Endothelial cell of umbilical vein (primary cell): ENCODE measurements around the gene RYR1. TPM values are rescaled to one million over a fixed set of nuclear protein-coding genes. Genes with fewer than 3 reads are reported as not detected.

Experiments used
- BruUV-seq: library from RNA; stranded (reverse); fragments of 400-500 nt; replicated peaks from 2 replicates; lab custom pipeline; 2021; lab: Mats Ljungman, UMichigan
- CTCF ChIA-PET: fragments of 300-600, 350-600 bp; sonication (Branson Sonifier 250); formaldehyde crosslinking; loops from one replicate; lab custom pipeline; 2021; ENCODE audit warnings: antibody characterized with exemption, inconsistent platforms; lab: Charles Lee
- POLR2A ChIA-PET: fragments of 300-600, 350-600 bp; sonication (Branson Sonifier 250); formaldehyde crosslinking; loops from one replicate; lab custom pipeline; 2021; ENCODE audit warnings: antibody characterized with exemption, inconsistent platforms; lab: Charles Lee
- DNase-seq: peaks from one replicate; pipeline ENCODE4 v3.0.0-alpha.2; 2011; ENCODE audit warnings: low read depth, low spot score
- FAIRE-seq: peaks from 2 replicates; lab custom pipeline; 2011; peaks lifted over from hg19 to GRCh38; lab: Jason Lieb, UNC
- H2AFZ ChIP-seq: 2 replicates; pipeline ENCODE4 v1.6.0; 2012; ENCODE audit warnings: low read depth, low read length, control low read depth, inconsistent platforms
- H3K27ac ChIP-seq: 2 replicates; pipeline ENCODE4 v1.5.1; 2011; ENCODE audit warnings: low read depth, mild to moderate bottlenecking, control low read depth, low read length, moderate library complexity; ENCODE audit not compliant: insufficient read depth
- H3K27me3 ChIP-seq, 2 experiments: 2 replicates each; pipeline versions ENCODE4 v1.6.0 to v1.6.1; 2011; ENCODE audit warnings: low read length in 2 of 2, mixed read lengths in 1 of 2; ENCODE audit not compliant: control insufficient read depth in 2 of 2, insufficient read depth in 2 of 2
- H3K36me3 ChIP-seq, 2 experiments: 2 replicates in 1 of 2; 3 replicates in 1 of 2; pipeline ENCODE4 v1.5.1; 2011; ENCODE audit warnings: low read length in 2 of 2, mild to moderate bottlenecking in 1 of 2, moderate library complexity in 1 of 2; ENCODE audit not compliant: control insufficient read depth in 2 of 2, insufficient read depth in 2 of 2; ENCODE audit errors: extremely low read depth in 1 of 2
- H3K4me1 ChIP-seq: 3 replicates; pipeline ENCODE4 v1.5.1; 2011; ENCODE audit warnings: mild to moderate bottlenecking, low read length; ENCODE audit not compliant: control insufficient read depth, insufficient read depth; ENCODE audit errors: extremely low read depth
- H3K4me2 ChIP-seq: 2 replicates; pipeline ENCODE4 v1.6.1; 2011; ENCODE audit warnings: low read length, control low read depth, mixed read lengths; ENCODE audit not compliant: insufficient read depth
- H3K4me3 ChIP-seq, 3 experiments: fragments of 200-600 bp in 1 of 3; sonication (generic), shearing (Covaris generic) in 1 of 3; replicated peaks in 1 of 3; 2 replicates each; pipeline ENCODE4 v1.5.1; 2011 to 2016; ENCODE audit warnings: control low read depth in 3 of 3, low read length in 3 of 3, mild to moderate bottlenecking in 2 of 3, inconsistent platforms in 1 of 3, low read depth in 1 of 3, moderate library complexity in 1 of 3; ENCODE audit not compliant: insufficient read depth in 1 of 3
- H3K79me2 ChIP-seq: 2 replicates; pipeline ENCODE4 v1.6.0; 2012; ENCODE audit warnings: low read length, inconsistent platforms; ENCODE audit not compliant: control insufficient read depth, insufficient read depth
- H3K9ac ChIP-seq: replicated peaks from 2 replicates; pipeline ENCODE3; 2011; ENCODE audit warnings: low read length, control low read depth; ENCODE audit not compliant: insufficient read depth; ENCODE audit errors: extremely low read depth
- H3K9me1 ChIP-seq: replicated peaks from 3 replicates; pipeline ENCODE4 v1.6.0; 2011; ENCODE audit warnings: mild to moderate bottlenecking, low read length; ENCODE audit not compliant: control insufficient read depth, insufficient read depth; ENCODE audit errors: extremely low read depth
- H3K9me3 ChIP-seq: replicated peaks from 2 replicates; pipeline ENCODE4 v1.5.1; 2012; ENCODE audit warnings: low read length, inconsistent platforms; ENCODE audit not compliant: control insufficient read depth, insufficient read depth
- H4K20me1 ChIP-seq: replicated peaks from 2 replicates; pipeline ENCODE3; 2011; ENCODE audit warnings: mild to moderate bottlenecking, low read length; ENCODE audit not compliant: control insufficient read depth, insufficient read depth; ENCODE audit errors: extremely low read depth
- EZH2 ChIP-seq: IDR thresholded peaks from 2 replicates; pipeline ENCODE4 v1.6.1; 2012; ENCODE audit warnings: borderline replicate concordance, low read depth, mild to moderate bottlenecking, moderate library complexity, low read length, inconsistent platforms; ENCODE audit not compliant: severe bottlenecking
- FOS ChIP-seq: IDR thresholded peaks from 2 replicates; pipeline ENCODE4 v1.6.1; 2011; ENCODE audit warnings: mild to moderate bottlenecking, low read length, moderate library complexity, borderline replicate concordance; ENCODE audit not compliant: insufficient read depth
- GATA2 ChIP-seq: IDR thresholded peaks from 2 replicates; pipeline ENCODE4 v1.7.0; 2011; ENCODE audit warnings: low read depth, mild to moderate bottlenecking, moderate library complexity, mixed read lengths, low read length; ENCODE audit not compliant: insufficient read length, insufficient read depth
- JUN ChIP-seq: IDR thresholded peaks from 2 replicates; pipeline ENCODE4 v1.6.1; 2011; ENCODE audit warnings: borderline replicate concordance, low read depth; ENCODE audit not compliant: insufficient read length, insufficient read depth
- MYC ChIP-seq: IDR thresholded peaks from one replicate; pipeline ENCODE4 v1.6.1; 2011; ENCODE audit warnings: mild to moderate bottlenecking, low read depth, low read length
- POLR2A ChIP-seq: IDR thresholded peaks from 2 replicates; pipeline ENCODE4 v1.6.1; 2012; ENCODE audit warnings: low read depth, mild to moderate bottlenecking, control low read depth, low read length
- POLR2AphosphoS5 ChIP-seq: IDR thresholded peaks from 2 replicates; pipeline ENCODE4 v1.6.1; 2012; ENCODE audit warnings: low read depth, mild to moderate bottlenecking, control low read depth, low read length, moderate library complexity; ENCODE audit not compliant: insufficient read depth
- dilution Hi-C: fragments of 300-500 bp; cut with MboI; formaldehyde crosslinking; loops from one replicate; pipeline ENCODE4 v1.15.0; 2019; ENCODE audit warnings: low sequenced_read_pairs; ENCODE audit not compliant: extremely low pct_ligation_motif_present
- intact Hi-C: fragments of 100-400 bp; cut with micrococcal nuclease; formaldehyde crosslinking; loops from one replicate; pipeline ENCODE4 v1.10.0; 2022
- polyA plus RNA-seq, 4 experiments: library from polyadenylated mRNA; depleted of rRNA in 3 of 4; stranded (reverse) in 3 of 4; unstranded in 1 of 4; fragments of >200 nt; gene quantifications; 2 replicates each; pipeline versions ENCODE4 v1.2.1 to v1.2.3, GENCODE V29; 2011 to 2012; ENCODE audit warnings: missing spikeins in 1 of 4
- total RNA-seq: library from RNA; stranded (reverse); gene quantifications from 2 replicates; pipeline ENCODE4 v1.2.3, GENCODE V29; 2021
- TF ChIP-seq, protein P1 (sequence below), 2 donors: IDR thresholded peaks; 1 replicate in 1 of 2; 2 replicates in 1 of 2; pipeline ENCODE4 v1.5.1; 2011; ENCODE audit warnings: low read length in 2 of 2, mild to moderate bottlenecking in 2 of 2, moderate library complexity in 2 of 2, control low read depth in 1 of 2, inconsistent platforms in 1 of 2, low read depth in 1 of 2; ENCODE audit not compliant: insufficient read depth in 1 of 2; ENCODE audit errors: extremely low read depth in 1 of 2
- TF ChIP-seq, protein P2 (sequence below): IDR thresholded peaks from 2 replicates; pipeline ENCODE4 v1.6.1; 2011; ENCODE audit not compliant: insufficient read depth, insufficient read length

The RYR1 gene
- total and polyA plus RNA-seq, 2 donors (not counting 3 experiments of a cell fraction or from before 2014, with no cell fraction given): under 0.01 to 0.02 TPM

DNA sequence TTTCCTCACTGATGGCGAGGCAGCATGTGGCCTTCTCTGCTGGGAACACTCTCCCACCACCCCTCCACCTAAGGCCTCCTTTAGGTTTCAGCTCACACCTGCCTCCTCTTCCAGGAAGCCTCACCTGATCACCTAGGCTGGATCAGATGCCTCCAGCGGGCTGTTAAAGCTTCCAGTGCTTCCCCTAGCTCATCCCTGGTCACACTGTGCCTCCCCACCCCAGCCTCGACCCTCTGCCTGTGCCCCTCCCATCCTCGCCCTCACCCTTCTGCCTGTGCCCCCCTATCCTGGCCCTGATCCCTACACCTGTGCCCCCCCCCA lies 150.5 kb downstream of the RYR1 start:
- H4K20me1 ChIP-seq: no peaks in the 10 kb centered on the region
- no peak overlapping the region for H3K4me2 ChIP-seq
- no peak for DNase-seq
- no peaks in the 10 kb centered on the region for H3K79me2 ChIP-seq
- FAIRE-seq: no peak
- intact Hi-C loops (no loop called here), dilution Hi-C loops (no loop called here)
- no peaks in the 10 kb centered on the region for H3K4me1 ChIP-seq
- H3K36me3 ChIP-seq: no peaks in the 10 kb centered on the region
- H2AFZ ChIP-seq: no peak overlapping the region
- no peak overlapping the region for H3K9ac ChIP-seq
- no peak overlapping the region for H3K4me3 ChIP-seq
- no TSS peak for BruUV-seq
- ChIA-PET POLR2A (no interaction called here), CTCF (interaction anchor here (0.9 kb wide), 1 partner anchor 40 kb away, joined by 3 read pairs; no protein-coding TSS in a partner anchor)
- no peaks in the 10 kb centered on the region for H3K9me3 ChIP-seq
- no peaks in the 10 kb centered on the region for H3K27me3 ChIP-seq
- no peaks in the 10 kb centered on the region for H3K9me1 ChIP-seq
- H3K27ac ChIP-seq: no peak overlapping the region
- TF ChIP-seq MYC: no peak
- no peak for TF ChIP-seq POLR2AphosphoS5
- no peak for TF ChIP-seq FOS
- TF ChIP-seq, protein P1, sequence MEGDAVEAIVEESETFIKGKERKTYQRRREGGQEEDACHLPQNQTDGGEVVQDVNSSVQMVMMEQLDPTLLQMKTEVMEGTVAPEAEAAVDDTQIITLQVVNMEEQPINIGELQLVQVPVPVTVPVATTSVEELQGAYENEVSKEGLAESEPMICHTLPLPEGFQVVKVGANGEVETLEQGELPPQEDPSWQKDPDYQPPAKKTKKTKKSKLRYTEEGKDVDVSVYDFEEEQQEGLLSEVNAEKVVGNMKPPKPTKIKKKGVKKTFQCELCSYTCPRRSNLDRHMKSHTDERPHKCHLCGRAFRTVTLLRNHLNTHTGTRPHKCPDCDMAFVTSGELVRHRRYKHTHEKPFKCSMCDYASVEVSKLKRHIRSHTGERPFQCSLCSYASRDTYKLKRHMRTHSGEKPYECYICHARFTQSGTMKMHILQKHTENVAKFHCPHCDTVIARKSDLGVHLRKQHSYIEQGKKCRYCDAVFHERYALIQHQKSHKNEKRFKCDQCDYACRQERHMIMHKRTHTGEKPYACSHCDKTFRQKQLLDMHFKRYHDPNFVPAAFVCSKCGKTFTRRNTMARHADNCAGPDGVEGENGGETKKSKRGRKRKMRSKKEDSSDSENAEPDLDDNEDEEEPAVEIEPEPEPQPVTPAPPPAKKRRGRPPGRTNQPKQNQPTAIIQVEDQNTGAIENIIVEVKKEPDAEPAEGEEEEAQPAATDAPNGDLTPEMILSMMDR (IDR thresholded peaks at IDR 0.05; ENCODE audit: extremely low read depth in 1 of 2, insufficient read depth in 1 of 2, low read depth in 1 of 2, low read length in 2 of 2): no peak
- TF ChIP-seq EZH2: no peak
- TF ChIP-seq GATA2: no peak
- TF ChIP-seq JUN: no peak
- no peak for TF ChIP-seq POLR2A
- TF ChIP-seq, protein P2, sequence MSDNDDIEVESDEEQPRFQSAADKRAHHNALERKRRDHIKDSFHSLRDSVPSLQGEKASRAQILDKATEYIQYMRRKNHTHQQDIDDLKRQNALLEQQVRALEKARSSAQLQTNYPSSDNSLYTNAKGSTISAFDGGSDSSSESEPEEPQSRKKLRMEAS: no peak
